NOMO-1 treated with DMSO at 0.1 percent for 48 hours (cell line): ENCODE data around the gene UBE4A.
A peak's percentile ranks its signal among the peaks of the same experiment; 100 is the strongest.

Experiments
- DNase-seq: peaks from one replicate; lab custom pipeline; 2025; ENCODE audit not compliant: unreplicated experiment; lab: John Stamatoyannopoulos, UW

UBE4A gene

DNA sequence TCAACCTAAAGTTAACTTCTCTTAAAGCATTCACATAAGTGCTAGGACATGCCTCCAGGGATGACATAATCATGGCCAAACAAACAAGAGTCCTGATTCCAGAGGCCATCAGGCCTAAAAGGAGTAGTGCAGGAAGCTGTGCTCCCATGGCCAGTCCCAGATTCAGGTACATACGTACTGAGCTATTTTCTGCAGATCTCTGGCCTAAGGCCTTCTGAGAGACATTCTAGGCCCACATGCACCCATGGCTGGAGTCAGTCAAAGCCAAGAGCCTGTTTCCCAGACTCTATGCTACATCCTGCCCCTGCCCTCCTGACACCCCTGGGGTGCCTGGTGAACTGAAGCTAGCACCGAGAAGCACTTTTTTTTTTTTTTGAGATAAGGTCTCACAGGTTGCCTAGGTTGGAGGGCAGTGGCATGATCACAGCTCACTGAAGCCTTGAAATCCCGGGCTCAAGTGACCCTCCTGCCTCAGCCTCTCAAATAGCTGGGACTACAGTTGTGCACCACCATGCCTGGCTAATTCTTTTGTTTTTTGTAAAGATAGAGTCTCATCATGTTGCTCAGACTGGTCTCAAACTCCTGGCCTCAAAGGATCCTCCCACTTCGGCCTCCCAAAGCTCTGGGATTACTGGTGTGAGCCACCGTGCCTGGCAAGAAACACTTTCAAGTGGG, 17.4 kb upstream of the UBE4A start:
- DNase-seq: no peak

DNA sequence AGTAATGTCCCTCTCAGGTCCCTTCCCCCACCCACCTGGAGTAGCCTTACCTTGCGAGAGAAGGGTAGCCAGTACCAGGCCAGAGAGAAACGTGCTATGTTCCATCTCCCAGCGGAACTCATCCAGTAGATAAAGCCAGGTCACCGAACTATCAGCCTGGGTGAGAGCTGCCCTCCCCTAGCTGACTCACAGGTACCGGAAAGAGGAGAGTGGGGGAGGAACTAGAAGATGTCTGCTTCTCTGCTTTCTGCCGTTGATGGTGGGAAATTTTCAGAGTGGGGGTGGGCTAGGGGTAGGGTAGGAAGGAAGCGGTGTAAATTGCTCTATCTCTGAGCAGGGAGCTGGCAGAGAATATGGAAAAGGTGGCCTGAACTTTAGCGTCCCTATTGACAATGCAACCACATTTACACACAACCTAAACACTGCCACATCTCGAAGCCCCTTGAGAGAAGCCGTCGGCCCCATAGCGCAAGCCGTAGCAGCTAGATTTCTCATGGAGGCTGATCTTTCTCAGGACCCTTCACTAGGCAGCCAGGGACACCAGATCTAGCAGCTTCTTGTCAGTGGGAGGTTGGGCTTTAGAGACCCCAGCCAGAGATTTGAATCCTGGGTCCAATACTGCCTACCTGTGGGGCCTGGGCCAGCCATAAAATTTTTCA, 16.8 kb upstream of the UBE4A start, which contains the start of gene CD3D:
CD3D (minus strand) TSS at position 203 of the 659 bp plus-strand sequence; CDS start at position 105, 98 bp downstream.
- DNase-seq: no peak

DNA sequence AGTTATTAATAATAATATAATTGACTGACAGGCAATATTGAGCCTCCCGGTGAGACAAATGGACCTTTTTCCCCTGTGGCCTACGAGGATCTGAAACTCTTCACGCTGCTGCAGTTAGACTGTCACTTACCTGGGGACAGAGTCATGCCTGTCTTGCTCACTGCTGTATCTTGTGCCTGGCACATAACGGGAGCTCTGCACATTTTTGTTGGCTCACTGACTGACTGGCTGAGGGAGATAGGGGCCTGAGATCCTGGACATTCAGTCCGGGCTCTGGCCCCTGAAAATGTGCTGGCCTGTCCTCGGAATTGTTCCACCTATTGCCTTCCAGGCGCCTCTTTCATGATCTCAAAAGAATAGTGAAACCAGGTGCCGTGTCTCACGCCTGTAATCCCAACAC, 16.2 kb upstream of the UBE4A start:
- no peak for DNase-seq

DNA sequence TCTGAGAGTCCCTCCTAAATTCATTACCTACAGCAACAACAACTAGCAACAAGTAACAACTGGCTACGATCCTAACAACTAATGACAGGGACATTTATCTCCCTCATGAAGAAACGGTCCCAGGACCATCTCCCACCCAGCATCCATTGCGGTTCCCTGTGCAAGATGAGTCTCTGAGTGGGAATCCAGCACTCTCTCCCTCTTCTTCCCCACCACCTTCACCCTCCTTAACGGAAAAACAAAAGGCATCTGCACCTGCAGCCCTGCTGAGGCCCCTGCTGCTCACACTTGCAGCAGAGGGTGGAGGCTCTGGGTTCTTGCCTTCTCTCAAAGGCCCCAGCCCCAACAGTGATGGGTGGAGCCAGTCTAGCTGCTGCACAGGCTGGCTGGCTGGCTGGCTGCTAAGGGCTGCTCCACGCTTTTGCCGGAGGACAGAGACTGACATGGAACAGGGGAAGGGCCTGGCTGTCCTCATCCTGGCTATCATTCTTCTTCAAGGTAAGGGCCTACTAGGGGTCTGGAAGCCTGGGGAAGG, 15.4 kb upstream of the UBE4A start, which contains the start of gene CD3G:
CD3G (plus strand) TSS at position 364 of the 535 bp plus-strand sequence; CDS start at position 444, 80 bp downstream.
- no peak for DNase-seq

DNA sequence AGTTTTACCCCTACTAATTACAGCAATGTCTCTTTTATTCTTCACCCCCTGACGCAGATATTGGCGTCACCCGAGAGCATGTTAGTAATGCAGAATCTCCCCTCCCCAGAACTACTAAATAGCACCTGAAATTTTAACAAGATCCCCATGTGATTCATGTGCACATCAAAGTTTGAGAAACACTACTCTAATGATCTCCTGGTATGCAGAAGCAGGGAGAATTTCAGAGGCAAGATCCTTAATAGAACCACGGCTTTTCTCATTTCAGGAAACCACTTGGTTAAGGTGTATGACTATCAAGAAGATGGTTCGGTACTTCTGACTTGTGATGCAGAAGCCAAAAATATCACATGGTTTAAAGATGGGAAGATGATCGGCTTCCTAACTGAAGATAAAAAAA, 9.9 kb upstream of the UBE4A start:
- DNase-seq: no peak

DNA sequence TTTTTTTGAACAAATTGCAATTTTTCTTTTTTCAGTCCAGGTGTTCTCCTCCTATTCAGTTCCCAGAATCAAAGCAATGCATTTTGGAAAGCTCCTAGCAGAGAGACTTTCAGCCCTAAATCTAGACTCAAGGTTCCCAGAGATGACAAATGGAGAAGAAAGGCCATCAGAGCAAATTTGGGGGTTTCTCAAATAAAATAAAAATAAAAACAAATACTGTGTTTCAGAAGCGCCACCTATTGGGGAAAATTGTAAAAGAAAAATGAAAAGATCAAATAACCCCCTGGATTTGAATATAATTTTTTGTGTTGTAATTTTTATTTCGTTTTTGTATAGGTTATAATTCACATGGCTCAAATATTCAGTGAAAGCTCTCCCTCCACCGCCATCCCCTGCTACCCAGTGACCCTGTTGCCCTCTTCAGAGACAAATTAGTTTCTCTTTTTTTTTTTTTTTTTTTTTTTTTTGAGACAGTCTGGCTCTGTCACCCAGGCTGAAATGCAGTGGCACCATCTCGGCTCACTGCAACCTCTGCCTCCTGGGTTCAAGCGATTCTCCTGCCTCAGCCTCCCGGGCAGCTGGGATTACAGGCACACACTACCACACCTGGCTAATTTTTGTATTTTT, 6.2 kb upstream of the UBE4A start:
- peak; percentile 21 for DNase-seq

DNA sequence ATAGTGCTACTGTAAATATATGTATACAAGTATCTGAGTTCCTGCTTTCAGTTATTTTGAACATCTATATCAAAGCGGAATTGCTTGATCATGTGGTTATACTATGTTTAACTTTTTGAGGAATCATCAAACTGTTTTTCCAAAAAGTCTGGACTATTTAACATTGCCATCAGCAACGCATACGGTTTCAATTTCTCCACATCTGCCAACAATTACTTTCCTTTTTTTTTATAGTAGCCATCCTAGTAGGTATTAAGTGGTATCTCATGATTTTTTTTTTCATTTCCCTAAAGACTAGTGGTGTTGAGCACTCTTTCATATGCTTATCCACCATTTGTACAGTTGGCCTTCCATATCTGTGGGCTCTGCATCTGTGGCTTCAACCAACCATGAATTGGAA, 1.3 kb upstream of the UBE4A start:
- DNase-seq: no peak

DNA sequence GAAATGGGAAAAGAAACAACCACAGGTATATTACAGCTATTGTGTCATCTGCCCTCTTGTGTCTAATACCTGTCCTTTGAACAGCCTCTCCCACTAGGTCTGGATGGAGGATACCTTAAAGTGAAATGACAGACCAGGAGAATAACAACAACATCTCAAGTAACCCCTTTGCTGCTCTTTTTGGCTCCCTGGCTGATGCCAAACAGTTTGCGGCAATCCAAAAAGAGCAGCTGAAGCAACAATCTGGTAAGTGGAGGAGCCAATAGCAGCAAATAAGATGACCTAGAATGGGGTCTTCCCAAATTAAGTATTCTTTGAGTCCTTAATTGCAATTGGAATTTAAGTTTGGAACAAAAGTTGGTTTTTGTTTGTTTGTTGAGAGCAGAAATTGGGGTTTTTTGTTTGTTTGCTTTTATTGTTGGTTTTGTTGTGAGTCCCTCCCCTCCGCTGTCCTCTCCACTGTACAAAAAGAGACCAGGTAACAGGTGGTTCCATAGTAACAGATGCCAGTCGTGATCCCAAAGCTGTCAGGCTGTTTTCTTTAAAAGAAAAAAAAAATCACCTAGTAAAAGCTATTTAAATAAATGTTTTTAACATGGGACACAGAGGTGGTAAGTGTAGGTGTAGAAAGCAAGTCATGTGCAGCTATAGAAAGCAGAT, 5.7 kb downstream of the UBE4A start:
- no peak for DNase-seq

DNA sequence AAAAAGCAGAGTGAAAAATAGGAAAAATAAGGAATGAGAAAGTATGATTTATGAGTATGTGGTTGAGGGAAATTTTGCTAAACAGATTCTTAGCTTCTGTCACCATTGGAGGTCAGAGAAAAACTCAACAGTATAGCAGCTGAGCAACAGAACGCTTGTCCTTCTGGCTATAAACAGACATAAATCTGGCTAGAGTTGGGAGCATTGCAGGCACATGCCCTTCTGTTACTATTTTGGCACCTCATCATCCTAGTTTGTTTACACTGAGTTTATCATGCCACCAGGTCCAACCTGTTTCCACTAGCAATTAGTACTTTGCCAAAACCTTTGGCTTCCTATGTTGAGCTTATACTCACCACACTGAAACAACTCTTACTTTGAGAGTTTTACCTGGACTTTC, 6.9 kb downstream of the UBE4A start:
- DNase-seq: no peak

DNA sequence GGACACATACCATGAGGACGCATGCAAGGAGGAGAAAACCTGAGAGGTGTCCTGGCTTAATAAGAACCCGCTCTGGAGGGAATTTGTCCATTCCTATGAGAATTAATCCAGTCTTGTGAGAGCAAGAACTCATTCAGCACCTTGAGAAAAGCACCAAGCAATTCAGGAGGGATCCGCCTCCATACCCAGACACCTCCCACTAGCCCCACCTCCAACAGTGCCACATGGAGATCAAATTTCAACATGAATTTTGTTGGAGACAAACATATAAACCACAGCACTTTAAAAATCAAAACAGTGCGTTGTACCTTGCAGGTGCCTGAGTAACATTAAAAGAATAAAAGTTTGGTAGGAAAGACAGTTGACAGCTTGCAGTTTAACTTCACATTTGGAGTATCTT, 11.4 kb downstream of the UBE4A start:
- DNase-seq: no peak

DNA sequence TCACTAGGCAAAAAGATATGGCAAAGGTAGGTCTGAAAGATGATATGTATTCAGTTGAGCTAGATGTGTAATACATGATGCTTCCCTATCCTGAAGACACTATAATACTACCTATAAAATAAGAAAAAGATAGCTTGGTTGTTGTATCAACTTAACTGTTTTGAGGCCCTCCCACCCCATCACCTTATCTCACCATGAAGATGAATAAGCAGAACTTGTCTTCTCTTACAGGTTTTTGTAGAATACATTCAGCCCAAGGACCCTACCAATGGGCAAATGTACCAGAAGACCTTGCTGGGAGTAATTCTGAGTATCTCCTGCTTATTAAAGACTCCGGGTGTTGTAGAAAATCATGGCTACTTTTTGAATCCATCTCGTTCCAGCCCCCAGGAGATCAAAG, 13.9 kb downstream of the UBE4A start:
- DNase-seq: no peak

DNA sequence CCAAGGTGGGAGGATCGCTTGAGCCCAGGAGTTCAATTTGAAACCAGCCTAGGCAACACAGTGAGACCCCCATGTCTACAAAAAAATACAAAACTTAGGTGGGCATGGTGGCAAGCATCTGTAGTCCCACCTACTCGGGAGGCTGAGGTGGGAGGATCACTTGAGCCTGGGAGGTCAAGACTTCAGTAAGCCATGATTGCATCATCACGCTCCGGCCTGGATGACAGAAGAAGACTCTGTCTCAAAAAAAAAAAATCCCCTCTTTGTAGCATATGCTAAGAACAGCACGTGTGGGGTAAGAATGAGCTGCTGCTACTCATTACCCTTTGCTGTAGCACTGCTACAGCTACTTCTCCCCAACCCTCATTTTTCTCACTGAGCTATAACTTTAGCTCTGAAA, 14.5 kb downstream of the UBE4A start:
- DNase-seq: no peak

DNA sequence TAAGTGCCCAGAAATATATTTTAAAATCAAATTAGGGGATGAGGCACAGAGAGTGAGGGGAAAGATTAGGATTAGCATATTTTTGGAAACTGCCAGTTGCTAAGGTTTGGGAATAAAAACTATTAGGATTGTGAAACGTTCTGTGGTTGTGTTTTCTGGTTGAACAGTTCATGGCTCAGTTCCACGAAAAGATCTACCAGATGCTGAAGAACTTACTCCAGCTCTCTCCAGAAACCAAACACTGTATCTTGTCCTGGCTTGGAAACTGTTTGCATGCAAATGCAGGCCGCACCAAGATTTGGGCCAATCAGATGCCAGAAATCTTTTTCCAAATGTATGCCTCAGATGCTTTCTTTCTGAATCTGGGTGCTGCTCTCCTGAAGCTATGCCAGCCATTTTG, 15.3 kb downstream of the UBE4A start:
- no peak for DNase-seq

DNA sequence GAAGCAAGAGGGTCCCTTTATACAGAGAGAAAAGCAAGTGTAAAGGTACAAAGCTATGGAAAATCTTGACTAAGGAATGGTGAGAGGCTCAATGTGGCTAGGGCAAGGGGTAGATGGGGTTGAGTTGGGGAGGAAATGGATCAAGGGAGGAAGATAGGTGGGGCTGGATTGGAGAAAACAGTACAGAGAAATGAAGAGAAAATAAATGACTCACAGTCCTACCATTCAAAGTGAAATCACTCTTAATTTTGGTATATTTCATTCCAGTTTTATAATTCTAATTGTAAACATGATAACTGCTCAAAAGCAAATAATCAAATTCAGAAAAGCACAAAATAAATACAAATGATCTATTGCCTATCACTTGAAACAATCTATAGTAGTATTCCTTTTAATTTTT, 16.6 kb downstream of the UBE4A start:
- no peak for DNase-seq

DNA sequence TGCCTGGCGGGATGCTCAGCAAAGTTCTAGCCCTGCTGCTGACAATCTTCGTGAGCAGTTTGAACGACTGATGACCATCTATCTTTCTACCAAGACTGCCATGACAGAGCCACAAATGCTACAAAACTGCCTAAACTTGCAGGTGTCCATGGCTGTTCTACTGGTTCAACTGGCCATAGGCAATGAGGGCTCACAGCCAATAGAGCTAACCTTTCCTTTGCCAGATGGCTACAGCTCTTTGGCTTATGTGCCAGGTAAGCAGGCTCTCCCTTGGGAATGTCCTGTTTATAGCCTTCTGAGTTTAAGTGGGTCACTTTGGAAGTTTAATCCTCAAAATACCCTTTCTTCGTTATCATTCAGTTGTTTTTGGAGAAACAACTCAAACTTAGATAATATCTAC, 20.1 kb downstream of the UBE4A start:
- no peak for DNase-seq

DNA sequence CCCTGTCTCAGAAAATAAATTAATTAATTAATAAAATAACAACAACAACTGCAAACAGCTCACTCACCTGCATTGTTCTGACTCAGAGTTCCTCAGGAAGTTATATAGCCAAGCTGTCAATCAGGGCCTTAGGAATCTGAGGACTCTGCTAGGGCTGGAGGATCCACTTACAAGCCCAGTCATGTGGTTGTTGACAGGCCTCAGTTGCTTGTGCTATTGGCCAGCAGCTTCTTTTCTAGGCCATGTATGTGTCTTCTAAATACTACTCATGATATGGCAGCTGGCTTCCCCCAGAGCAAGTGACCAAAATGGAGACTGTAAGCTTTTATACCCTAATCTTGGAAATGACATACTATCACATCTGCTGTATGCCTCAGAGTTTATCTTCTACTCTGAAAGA, 21.2 kb downstream of the UBE4A start:
- DNase-seq: no peak

DNA sequence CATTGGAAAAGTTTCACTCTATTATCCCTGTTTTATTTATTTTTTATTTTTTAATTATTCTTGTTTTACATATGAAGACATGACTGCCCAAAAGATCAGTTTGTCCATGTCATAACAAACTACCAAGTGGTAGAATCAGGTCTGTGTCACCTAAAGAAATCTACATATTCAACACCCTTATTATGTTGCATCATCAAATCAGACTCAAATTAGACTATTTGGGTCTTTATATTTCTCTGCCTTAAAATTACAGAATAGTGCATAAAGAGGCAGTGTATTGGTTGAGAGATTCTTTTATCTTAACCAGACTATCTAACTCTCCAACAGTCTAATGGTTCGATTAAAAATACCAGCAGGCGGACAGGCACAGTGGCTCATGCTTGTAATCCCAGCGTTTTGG, 23.6 kb downstream of the UBE4A start:
- no peak for DNase-seq

DNA sequence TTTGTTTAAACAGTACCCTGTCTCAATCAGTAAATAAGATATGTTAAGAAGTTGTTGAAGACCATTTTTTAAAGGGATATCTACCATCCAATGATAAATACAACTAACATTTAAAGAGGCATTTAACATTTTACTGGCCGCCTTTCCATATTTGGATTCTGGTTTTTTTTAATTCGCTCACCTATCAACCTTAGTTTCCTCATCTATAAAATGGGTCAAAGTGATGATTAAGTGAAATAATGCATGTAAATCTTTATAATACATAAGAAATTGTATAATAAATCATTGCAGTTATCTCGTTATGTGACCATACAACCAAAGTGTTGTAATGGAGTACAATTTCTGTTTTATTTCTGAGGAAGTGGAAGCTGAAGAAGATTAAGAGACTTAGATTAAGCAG, 24.3 kb downstream of the UBE4A start:
- no peak for DNase-seq

DNA sequence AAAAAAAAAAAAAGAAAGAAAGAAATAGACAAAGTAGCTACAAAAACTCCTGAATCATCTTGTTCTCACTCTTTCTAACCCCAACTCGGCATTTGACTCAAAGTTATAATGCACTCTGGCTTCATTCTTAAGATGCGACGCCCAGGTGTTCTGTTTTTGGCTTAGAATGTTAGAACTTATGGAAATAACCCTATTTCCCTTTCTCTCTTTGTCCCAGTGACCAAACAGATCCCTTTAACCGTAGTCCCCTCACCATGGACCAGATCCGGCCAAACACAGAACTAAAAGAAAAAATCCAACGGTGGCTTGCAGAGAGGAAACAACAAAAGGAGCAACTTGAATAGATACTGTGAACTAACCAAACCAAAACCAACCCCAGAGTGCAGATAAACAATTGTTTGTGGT, 36.7 kb downstream of the UBE4A start:
- no peak for DNase-seq

DNA sequence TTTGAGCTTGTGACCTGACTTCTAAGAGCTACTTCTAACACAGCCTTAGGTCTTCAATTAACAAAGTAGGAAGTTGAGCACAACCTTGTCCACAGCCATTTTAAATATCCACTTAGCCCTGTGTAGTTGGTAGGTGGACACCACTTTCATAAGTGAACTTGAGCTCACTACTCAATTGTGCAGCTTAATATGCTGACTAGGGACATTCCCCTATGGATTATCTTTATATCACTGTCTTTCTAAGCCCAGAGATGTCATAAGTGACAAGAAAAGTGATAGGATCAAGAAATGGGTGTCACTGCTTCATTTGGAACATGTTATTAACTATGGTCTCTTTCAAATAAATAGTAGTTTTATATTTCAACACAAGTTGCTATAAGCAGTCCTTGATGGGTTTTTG, 38.0 kb downstream of the UBE4A start:
- DNase-seq: no peak

DNA sequence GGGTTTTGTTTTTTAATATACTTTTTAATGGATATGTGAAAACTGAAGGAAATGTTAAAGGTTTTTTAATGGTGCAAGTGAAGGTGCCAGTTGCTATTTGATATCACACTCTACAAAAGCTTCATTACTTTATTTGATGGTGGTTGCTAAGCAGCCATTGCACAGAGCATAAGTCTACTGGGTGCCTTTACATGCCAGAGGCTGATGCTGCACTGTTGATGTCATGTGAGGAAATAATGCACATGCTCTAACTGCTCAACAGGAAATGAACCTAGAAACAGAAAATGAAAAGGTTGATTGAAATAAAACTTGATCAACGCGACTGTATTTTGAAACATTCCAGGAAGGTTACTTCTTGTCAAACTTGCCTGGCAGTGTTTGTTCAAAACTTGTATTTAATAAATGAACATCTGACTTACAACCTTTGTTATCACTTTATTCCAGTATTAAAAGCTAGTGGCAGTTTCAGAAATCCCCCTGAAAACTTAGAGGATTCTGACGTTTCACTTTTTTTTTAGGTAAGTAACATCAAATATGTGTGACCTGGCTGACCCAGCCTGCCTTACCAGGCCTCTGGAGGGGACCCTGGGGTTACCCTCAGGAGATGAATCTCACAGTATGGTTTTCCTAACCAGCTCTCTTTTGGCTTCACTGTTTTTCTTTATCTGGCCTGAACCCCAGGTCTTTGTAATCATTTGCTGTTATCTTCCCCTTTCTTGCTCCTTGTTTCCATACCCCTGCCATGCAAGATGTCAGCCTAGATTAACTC, 39.6 kb downstream of the UBE4A start:
- no peak for DNase-seq
